Stimulated activated effector memory CD8-positive, alpha-beta T cell treated with anti-CD3 and anti-CD28 coated beads, Interleukin-12 subunit alpha, Interleukin-12 subunit beta, amount 100 ng/mL, for 72 hours (primary cell): ENCODE measurements around the gene SERPINE3.

Source experiments
- ATAC-seq: fragments of 150-1000 bp; cut with Tn5 transposase; 2 replicates; pipeline ENCODE4 v1.10.0; 2021
- DNase-seq, 2 donors: peaks; one replicate each; pipeline ENCODE4 v3.0.0; 2021 to 2022; ENCODE audit warnings: low spot score in 2 of 2
- H3K27ac Mint-ChIP-seq: one replicate; pipeline ENCODE4 v1.8.0; 2022; ENCODE audit warnings: mild to moderate bottlenecking, mixed read lengths
- H3K36me3 Mint-ChIP-seq: one replicate; pipeline ENCODE4 v1.8.0; 2022; ENCODE audit warnings: mild to moderate bottlenecking, mixed read lengths
- H3K4me1 Mint-ChIP-seq: one replicate; pipeline ENCODE4 v1.8.0; 2022; ENCODE audit warnings: mixed read lengths
- H3K4me3 Mint-ChIP-seq: one replicate; pipeline ENCODE4 v1.8.0; 2022; ENCODE audit warnings: mild to moderate bottlenecking, mixed read lengths
- H3K9me3 Mint-ChIP-seq: one replicate; pipeline ENCODE4 v1.8.0; 2022; ENCODE audit warnings: mixed read lengths

Gene SERPINE3

GRCh38 chr13:51370811-51371210, 31.3 kb downstream of the SERPINE3 start:
- no peak for ATAC-seq
- Mint-ChIP-seq H3K4me1 (peaks cover 4% of the 10 kb centered on the region), H3K36me3 (peaks cover 42% of the 10 kb centered on the region), H3K9me3 (no peaks in the 10 kb centered on the region), H3K4me3 (no peak overlapping the region), H3K27ac (no peak overlapping the region)
- no peak for DNase-seq

DNA sequence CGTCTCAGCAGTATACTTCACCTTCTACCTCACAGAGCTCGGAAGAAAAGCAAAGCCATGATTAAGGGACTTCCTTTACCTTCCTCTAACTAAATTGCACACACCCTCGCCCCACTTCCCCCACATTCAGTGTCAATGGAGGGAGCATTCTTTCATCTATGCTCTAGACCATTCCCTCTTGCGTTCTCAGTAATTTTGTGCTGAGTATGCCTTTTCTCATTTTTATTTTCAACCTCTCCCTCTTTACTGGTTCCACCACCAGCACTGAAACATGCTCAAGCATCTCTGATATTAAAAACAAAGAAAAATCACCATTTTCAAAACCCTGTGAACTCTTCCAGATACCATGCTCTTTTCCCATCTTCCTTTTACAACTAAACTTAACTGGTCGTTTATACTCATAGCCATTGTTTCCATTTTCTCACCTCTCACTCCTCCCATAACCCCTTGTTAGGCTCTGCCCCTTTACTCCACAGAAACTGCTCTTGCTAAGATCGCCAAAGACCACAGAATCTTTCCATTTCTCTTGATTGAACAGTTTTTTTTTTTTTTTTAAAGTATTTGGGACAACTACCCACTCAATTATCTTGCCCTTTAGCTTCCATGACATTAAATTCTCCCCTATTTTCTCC, 32.4 kb downstream of the SERPINE3 start:
- ATAC-seq (no peak), DNase-seq (no peak)
- Mint-ChIP-seq H3K4me3 (no peak overlapping the region), H3K9me3 (no peaks in the 10 kb centered on the region), H3K27ac (no peak overlapping the region), H3K36me3 (peaks cover 31% of the 10 kb centered on the region), H3K4me1 (peaks cover 4% of the 10 kb centered on the region)

DNA sequence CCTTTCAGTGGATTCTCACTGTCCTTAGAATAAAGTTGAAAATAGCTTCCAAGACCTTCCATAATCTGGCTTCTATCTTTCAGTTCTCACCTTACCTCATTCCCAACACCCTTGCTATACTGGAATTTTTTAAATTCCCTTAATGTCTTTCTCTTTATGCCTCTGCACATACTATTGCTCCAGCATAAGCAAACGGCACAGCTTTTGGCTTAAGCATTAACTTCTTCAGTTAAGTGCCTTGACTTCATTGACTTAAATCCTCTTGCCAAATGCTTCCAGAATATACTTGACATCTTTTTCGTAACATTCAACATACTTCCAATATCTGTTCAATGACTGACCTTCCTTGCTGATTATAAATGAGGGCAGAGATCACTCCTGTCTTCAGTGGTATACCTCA, 34.0 kb downstream of the SERPINE3 start:
- no peak overlapping the region for H3K4me3 Mint-ChIP-seq
- H3K9me3 Mint-ChIP-seq = no peaks in the 10 kb centered on the region
- no peak overlapping the region for H3K27ac Mint-ChIP-seq
- ATAC-seq (no peak), DNase-seq (no peak)
- peaks cover 4% of the 10 kb centered on the region for H3K4me1 Mint-ChIP-seq
- H3K36me3 Mint-ChIP-seq = peaks cover 16% of the 10 kb centered on the region

GRCh38 chr13:51380269-51380668, 40.8 kb downstream of the SERPINE3 start:
- Mint-ChIP-seq H3K36me3 (no peaks in the 10 kb centered on the region), H3K9me3 (no peaks in the 10 kb centered on the region), H3K4me3 (no peak overlapping the region), H3K27ac (no peak overlapping the region), H3K4me1 (no peaks in the 10 kb centered on the region)
- DNase-seq = no peak
- ATAC-seq = no peak

DNA sequence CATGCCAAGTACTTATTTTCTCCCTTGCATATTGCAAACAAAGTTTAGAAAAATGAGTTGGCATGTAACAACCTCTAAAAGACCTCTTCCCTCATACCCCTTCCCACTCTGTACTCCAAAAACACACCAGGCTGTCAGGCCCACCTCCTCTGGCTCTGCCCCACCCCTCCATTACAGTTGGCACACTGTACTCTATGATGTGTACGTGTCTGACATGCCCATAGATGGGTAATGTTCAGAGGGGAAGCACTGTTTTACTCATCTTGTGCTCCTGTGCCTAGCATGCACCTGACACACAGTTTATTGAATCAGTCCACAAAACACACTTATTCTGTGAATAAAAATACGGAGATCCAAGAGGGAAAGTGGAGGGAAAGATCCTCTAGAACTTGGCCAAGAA, 45.6 kb downstream of the SERPINE3 start:
- DNase-seq = no peak
- H3K36me3 Mint-ChIP-seq = peaks cover 31% of the 10 kb centered on the region
- peaks cover 10% of the 10 kb centered on the region for H3K4me1 Mint-ChIP-seq
- no peaks in the 10 kb centered on the region for H3K9me3 Mint-ChIP-seq
- peak; percentile 67 for ATAC-seq
- H3K27ac Mint-ChIP-seq = no peak overlapping the region
- no peak overlapping the region for H3K4me3 Mint-ChIP-seq

DNA sequence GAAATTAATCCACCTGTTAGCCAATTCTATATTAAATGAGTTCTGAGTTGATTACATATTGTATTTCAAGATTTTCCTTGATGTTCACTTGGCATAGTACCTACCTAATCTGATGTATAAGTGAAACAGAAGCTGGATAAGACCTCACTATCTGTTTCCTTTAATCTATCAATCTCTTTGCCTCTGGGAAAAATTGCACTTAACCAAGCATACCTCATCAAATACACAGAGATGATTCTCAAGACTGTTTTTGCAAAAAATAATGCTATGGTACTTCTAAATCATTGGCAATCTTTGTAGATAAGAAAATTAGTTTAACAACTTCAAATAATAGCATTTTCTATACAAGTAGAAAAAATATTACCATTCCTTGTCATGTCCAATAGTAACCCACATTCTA, 55.2 kb downstream of the SERPINE3 start:
- peaks cover 40% of the 10 kb centered on the region for H3K4me1 Mint-ChIP-seq
- ATAC-seq = no peak
- H3K27ac Mint-ChIP-seq = no peak overlapping the region
- H3K9me3 Mint-ChIP-seq = no peaks in the 10 kb centered on the region
- H3K36me3 Mint-ChIP-seq = peaks cover 47% of the 10 kb centered on the region
- H3K4me3 Mint-ChIP-seq = no peak overlapping the region
- no peak for DNase-seq

GRCh38 chr13:51396352-51396751, 56.9 kb downstream of the SERPINE3 start:
- Mint-ChIP-seq H3K27ac (peak overlapping the region; percentile 7), H3K9me3 (no peaks in the 10 kb centered on the region), H3K36me3 (peaks cover 46% of the 10 kb centered on the region), H3K4me3 (no peak overlapping the region), H3K4me1 (peaks cover 51% of the 10 kb centered on the region)
- DNase-seq = no peak
- peak; percentile 86 for ATAC-seq

- no peak for DNase-seq
- peaks cover 46% of the 10 kb centered on the region for H3K36me3 Mint-ChIP-seq
- ATAC-seq = no peak
Observed at GRCh38 chr13:51397262-51397941, 57.9 kb downstream of the SERPINE3 start.

GRCh38 chr13:51405176-51405575, 65.7 kb downstream of the SERPINE3 start:
- ATAC-seq = no peak
- H3K9me3 Mint-ChIP-seq = no peaks in the 10 kb centered on the region
- DNase-seq = no peak
- H3K27ac Mint-ChIP-seq = peak overlapping the region; percentile 2
- H3K4me3 Mint-ChIP-seq = no peak overlapping the region
- peaks cover 36% of the 10 kb centered on the region for H3K36me3 Mint-ChIP-seq
- H3K4me1 Mint-ChIP-seq = peaks cover 46% of the 10 kb centered on the region

More at GRCh38 chr13:51397262-51397941, 57.9 kb downstream of the SERPINE3 start:
- Mint-ChIP-seq H3K4me1 (peaks cover 50% of the 10 kb centered on the region), H3K27ac (peak overlapping the region; percentile 7), H3K4me3 (no peak overlapping the region), H3K9me3 (no peaks in the 10 kb centered on the region)

- DNase-seq (no peak), ATAC-seq (no peak)
- H3K27ac Mint-ChIP-seq = no peak overlapping the region
- H3K36me3 Mint-ChIP-seq = peaks cover 55% of the 10 kb centered on the region
- H3K9me3 Mint-ChIP-seq = no peaks in the 10 kb centered on the region
- peaks cover 37% of the 10 kb centered on the region for H3K4me1 Mint-ChIP-seq
- no peak overlapping the region for H3K4me3 Mint-ChIP-seq
Observed at GRCh38 chr13:51412431-51412830, 72.9 kb downstream of the SERPINE3 start.
